IMR-90 (cell line): ENCODE results near the gene SRGAP2C. TPM values are rescaled to one million over a fixed set of nuclear protein-coding genes. Genes with fewer than 3 reads are reported as not detected.

Experiments
- ATAC-seq: fragments of 200-7000 bp; cut with Tn5 transposase; 2 replicates; pipeline ENCODE4 v1.9.1; 2020; ENCODE audit warnings: low read depth, mild to moderate bottlenecking, moderate library complexity
- BruUV-seq: library from RNA; stranded (reverse); fragments of 400-500 nt; replicated peaks from 2 replicates; lab custom pipeline; 2021; lab: Mats Ljungman, UMichigan
- CTCF ChIA-PET: fragments of 300-600 bp; formaldehyde crosslinking; extraction: SDS; loops from one replicate; lab custom pipeline; 2021; ENCODE audit warnings: antibody characterized with exemption; lab: Yijun Ruan, JAX
- POLR2A ChIA-PET: fragments of 300-600 bp; sonication (Branson Sonifier 250); formaldehyde crosslinking; loops from one replicate; lab custom pipeline; 2022; ENCODE audit warnings: antibody characterized with exemption; ENCODE audit not compliant: unreplicated experiment; lab: Charles Lee
- DNase-seq: peaks from one replicate; pipeline ENCODE4 v3.0.0; 2013
- H2AFZ ChIP-seq: replicated peaks from 2 replicates; pipeline ENCODE3; 2013; ENCODE audit warnings: low read length, mild to moderate bottlenecking; ENCODE audit not compliant: poor library complexity
- H2AK5ac ChIP-seq: 2 replicates; pipeline ENCODE4 v1.6.1; 2013; ENCODE audit warnings: low read depth, low read length, inconsistent platforms
- H2AK9ac ChIP-seq: replicated peaks from 2 replicates; pipeline ENCODE3; 2013; ENCODE audit warnings: mild to moderate bottlenecking, low read depth, low read length, moderate library complexity; ENCODE audit not compliant: poor library complexity
- H2BK120ac ChIP-seq: 2 replicates; pipeline ENCODE4 v1.6.1; 2013; ENCODE audit warnings: low read depth, low read length, inconsistent platforms
- H2BK15ac ChIP-seq: 3 replicates; pipeline ENCODE4 v1.6.1; 2013; ENCODE audit warnings: low read depth, low read length, inconsistent platforms
- H2BK20ac ChIP-seq: 2 replicates; pipeline ENCODE4 v1.6.1; 2013; ENCODE audit warnings: low read depth, mild to moderate bottlenecking, inconsistent platforms, low read length, moderate library complexity
- H2BK5ac ChIP-seq: 2 replicates; pipeline ENCODE4 v1.6.1; 2013; ENCODE audit warnings: mild to moderate bottlenecking, low read depth, low read length, inconsistent platforms; ENCODE audit not compliant: poor library complexity, severe bottlenecking
- H3K14ac ChIP-seq: replicated peaks from 2 replicates; pipeline ENCODE4 v1.6.1; 2013; ENCODE audit warnings: low read depth, low read length, inconsistent platforms
- H3K18ac ChIP-seq: 2 replicates; pipeline ENCODE4 v1.6.1; 2013; ENCODE audit warnings: low read depth, low read length, control low read depth
- H3K23ac ChIP-seq: 2 replicates; pipeline ENCODE4 v1.6.1; 2013; ENCODE audit warnings: low read depth, low read length, inconsistent platforms
- H3K27ac ChIP-seq: 2 replicates; pipeline ENCODE4 v1.5.1; 2013; ENCODE audit warnings: mild to moderate bottlenecking, control low read depth, low read length; ENCODE audit not compliant: insufficient read depth
- H3K27me3 ChIP-seq: 2 replicates; pipeline ENCODE4 v1.6.1; 2013; ENCODE audit warnings: low read length; ENCODE audit not compliant: control insufficient read depth, insufficient read depth
- H3K36me3 ChIP-seq: 2 replicates; pipeline ENCODE4 v1.6.1; 2013; ENCODE audit warnings: low read length, mixed read lengths; ENCODE audit not compliant: control insufficient read depth, insufficient read depth
- H3K4ac ChIP-seq: 2 replicates; pipeline ENCODE4 v1.6.1; 2013; ENCODE audit warnings: low read depth, low read length, inconsistent platforms
- H3K4me1 ChIP-seq: 2 replicates; pipeline ENCODE4 v1.6.1; 2013; ENCODE audit warnings: low read length, mixed read lengths; ENCODE audit not compliant: control insufficient read depth, insufficient read depth
- H3K4me2 ChIP-seq: 2 replicates; pipeline ENCODE4 v1.6.1; 2013; ENCODE audit warnings: low read depth, mild to moderate bottlenecking, control low read depth, low read length, moderate library complexity
- H3K4me3 ChIP-seq: 2 replicates; pipeline ENCODE4 v1.5.1; 2013; ENCODE audit warnings: low read depth, mild to moderate bottlenecking, control low read depth, low read length, moderate library complexity; ENCODE audit not compliant: insufficient read depth
- H3K56ac ChIP-seq: 2 replicates; pipeline ENCODE4 v1.6.1; 2013; ENCODE audit warnings: low read length, inconsistent platforms; ENCODE audit not compliant: insufficient read depth; ENCODE audit errors: extremely low read depth
- H3K79me1 ChIP-seq, 2 experiments: 2 replicates each; pipeline ENCODE4 v1.6.1; 2013; ENCODE audit warnings: low read length in 2 of 2, inconsistent platforms in 1 of 2, low read depth in 1 of 2
- H3K9ac ChIP-seq: 2 replicates; pipeline ENCODE4 v1.6.1; 2013; ENCODE audit warnings: low read depth, low read length, control low read depth
- H3K9me1 ChIP-seq: 2 replicates; pipeline ENCODE4 v1.6.1; 2013; ENCODE audit warnings: low read length, inconsistent platforms; ENCODE audit not compliant: insufficient read depth
- H3K9me3 ChIP-seq: 2 replicates; pipeline ENCODE4 v1.6.1; 2013; ENCODE audit warnings: low read length; ENCODE audit not compliant: control insufficient read depth, insufficient read depth
- H4K20me1 ChIP-seq: 2 replicates; pipeline ENCODE4 v1.6.1; 2013; ENCODE audit warnings: low read length, inconsistent platforms; ENCODE audit not compliant: insufficient read depth
- H4K5ac ChIP-seq: 2 replicates; pipeline ENCODE4 v1.6.1; 2013; ENCODE audit warnings: mild to moderate bottlenecking, low read depth, low read length, control low read depth
- H4K8ac ChIP-seq, 2 experiments: 2 replicates each; pipeline ENCODE4 v1.6.1; 2013; ENCODE audit warnings: low read depth in 2 of 2, low read length in 2 of 2, control low read depth in 1 of 2, inconsistent platforms in 1 of 2
- H4K91ac ChIP-seq: 2 replicates; pipeline ENCODE4 v1.6.1; 2013; ENCODE audit warnings: low read depth, low read length, inconsistent platforms; ENCODE audit not compliant: insufficient read depth
- MAZ ChIP-seq: IDR thresholded peaks from 2 replicates; pipeline ENCODE4 v1.6.1; 2012; ENCODE audit warnings: low read depth, mild to moderate bottlenecking, low read length, improper control_type of control experiment, moderate library complexity, borderline replicate concordance
- SMC3 ChIP-seq: fragments of 150-350 bp; IDR thresholded peaks from 2 replicates; pipeline ENCODE4 v1.6.1; 2016; ENCODE audit warnings: low read depth, mild to moderate bottlenecking, antibody characterized with exemption, low read length, moderate library complexity
- WGBS, 2 experiments: methylation state at CpG; one replicate each; pipeline versions ENCODE4 v1.1.5 to v1.1.7; 2013; ENCODE audit warnings: missing lambda C conversion rate in 2 of 2; ENCODE audit not compliant: insufficient read length in 1 of 2; ENCODE audit errors: extremely low coverage in 2 of 2; 5-methylcytosine and 5-hydroxymethylcytosine counted together
- dilution Hi-C: fragments of 300-500 bp; cut with HindIII; formaldehyde crosslinking; loops from one replicate; pipeline ENCODE4 v1.14.3; 2018; ENCODE audit warnings: low sequenced_read_pairs; ENCODE audit not compliant: unreplicated experiment
- in situ Hi-C: fragments of 300-500 bp; cut with MboI; formaldehyde crosslinking; loops from 3 replicates; pipeline ENCODE4 v1.14.3; 2019; ENCODE audit warnings: low sequenced_read_pairs, inconsistent platforms, mixed read lengths
- intact Hi-C: fragments of 100-400 bp; cut with micrococcal nuclease; formaldehyde crosslinking; loops from 2 replicates; pipeline ENCODE4 v1.10.0; 2022
- polyA plus RNA-seq, 3 experiments: library from polyadenylated mRNA; depleted of rRNA; stranded (reverse); fragments of >200 nt; gene quantifications; 2 replicates each; pipeline ENCODE4 v1.2.3, GENCODE V29; 2012; ENCODE audit warnings: low replicate concordance in 1 of 3
- total RNA-seq: library from RNA; depleted of rRNA; stranded (reverse); fragments of >200 nt; gene quantifications from 2 replicates; pipeline ENCODE4 v1.2.3, GENCODE V29; 2012

The SRGAP2C gene
- total and polyA plus RNA-seq, 2 of the 4 experiments (the other 2 are of a cell fraction) = 5.6 to 12.7 TPM

- Histone ChIP-seq H2AK5ac (no peak overlapping the region), H2BK20ac (no peak overlapping the region), H3K23ac (no peak overlapping the region), H3K79me1 (no peaks in the 10 kb centered on the region), H4K91ac (no peak overlapping the region), H2BK15ac (no peak overlapping the region), H4K5ac (peak overlapping the region; percentile 42; the same call in 1 of the 2 replicates), H2AFZ (no peak overlapping the region), H3K4ac (no peak overlapping the region), H2BK120ac (no peak overlapping the region), H4K8ac (no peak overlapping the region), H2BK5ac (no peak overlapping the region), H3K9me3 (no peaks in the 10 kb centered on the region), H3K4me1 (no peaks in the 10 kb centered on the region), H3K27ac (no peak overlapping the region), H3K9ac (no peak overlapping the region), H3K56ac (no peak overlapping the region), H3K9me1 (no peaks in the 10 kb centered on the region), H3K27me3 (no peaks in the 10 kb centered on the region), H3K36me3 (no peaks in the 10 kb centered on the region), H2AK9ac (no peak overlapping the region), H3K4me2 (peak overlapping the region; percentile 74), H3K4me3 (no peak overlapping the region), H3K18ac (peak overlapping the region; percentile 45; the same call in 1 of the 2 replicates), H4K20me1 (no peaks in the 10 kb centered on the region), H3K14ac (no peak overlapping the region)
- DNase-seq = no peak
- dilution Hi-C loops (no loop called here), in situ Hi-C loops (no loop called here), intact Hi-C loops (no loop called here)
- ChIA-PET CTCF (no interaction called here), POLR2A (no interaction called here)
- BruUV-seq = no TSS peak
- peak; percentile 17; the same call in 1 of the 2 replicates for ATAC-seq
- TF ChIP-seq MAZ (no peak), SMC3 (no peak)
- no CpG with 5 or more reads among the region's 2 CpGs for WGBS, 2 experiments
Observed at GRCh38 chr1:121414905-121415304, 230.1 kb downstream of the SRGAP2C start.
